HG03175 (cell line): Measurements from ENCODE around the gene SIDT2.

ENCODE experiments used
- ATAC-seq: cut with Tn5 transposase; IDR thresholded peaks from one replicate; pipeline ENCODE4 v1.9.1; 2021; ENCODE audit warnings: mild to moderate bottlenecking, moderate library complexity; ENCODE audit not compliant: unreplicated experiment

Gene SIDT2

DNA sequence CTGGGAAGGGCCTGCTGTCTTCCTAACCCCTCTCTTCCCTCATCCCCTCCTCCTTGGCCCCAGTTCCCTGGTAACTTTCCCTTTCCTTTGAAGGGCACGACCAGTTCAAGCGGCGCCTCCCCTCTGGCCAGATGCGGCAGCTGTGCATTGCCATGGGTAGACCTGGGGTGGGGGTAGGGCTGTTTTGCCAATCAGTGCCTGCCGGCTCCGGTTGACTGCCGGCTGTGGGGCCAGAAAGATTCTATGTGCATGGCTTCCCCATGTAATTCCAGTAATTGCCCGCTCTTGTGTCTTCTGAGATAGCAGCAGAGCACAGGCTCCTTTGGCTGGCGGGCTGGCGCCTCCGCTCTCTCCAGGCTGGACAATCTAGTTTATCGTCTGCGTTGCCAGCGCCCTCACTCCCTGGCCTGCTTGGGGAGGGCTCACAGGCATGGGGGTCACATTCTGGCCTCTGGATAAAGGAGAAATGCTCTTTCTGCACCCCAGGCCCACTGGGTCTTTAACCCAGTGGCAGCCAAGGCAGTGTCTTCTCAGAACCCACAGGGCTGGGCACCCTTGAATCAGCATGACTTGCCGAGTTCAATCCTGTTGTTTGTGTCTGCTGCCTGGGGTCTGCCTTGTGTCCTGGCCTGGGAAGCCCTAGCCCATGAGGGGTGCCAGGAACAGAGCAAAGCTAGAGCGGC, 9.4 kb downstream of the SIDT2 start:
- ATAC-seq = no peak

- no peak for ATAC-seq
Measured at GRCh38 chr11:117188620-117189081, 10.1 kb downstream of the SIDT2 start.

GRCh38 chr11:117189191-117189940, 10.8 kb downstream of the SIDT2 start:
- peak; percentile 55 for ATAC-seq

DNA sequence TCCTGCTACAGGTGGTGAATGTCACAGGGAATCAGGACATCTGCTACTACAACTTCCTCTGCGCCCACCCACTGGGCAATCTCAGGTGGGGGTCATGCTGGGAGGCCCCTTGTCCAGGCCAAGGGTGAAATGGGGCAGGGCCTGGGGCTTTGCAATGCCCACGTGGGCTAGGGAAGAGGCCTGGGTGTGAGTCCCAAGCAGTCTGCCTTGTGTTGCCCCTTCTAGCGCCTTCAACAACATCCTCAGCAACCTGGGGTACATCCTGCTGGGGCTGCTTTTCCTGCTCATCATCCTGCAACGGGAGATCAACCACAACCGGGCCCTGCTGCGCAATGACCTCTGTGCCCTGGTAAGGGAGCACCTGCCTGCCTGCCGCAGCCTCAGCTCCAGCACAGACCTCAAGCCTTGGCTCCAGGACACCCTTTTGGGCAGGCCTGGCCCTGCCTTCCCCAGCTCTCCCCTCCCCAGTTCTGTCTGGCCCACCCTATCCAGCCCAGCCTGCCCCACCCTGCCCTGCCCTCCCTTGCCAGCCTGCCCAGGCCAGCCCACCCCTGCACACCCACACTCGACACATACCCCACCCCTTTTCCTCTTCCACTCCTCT, 11.5 kb downstream of the SIDT2 start:
- ATAC-seq = no peak

- no peak for ATAC-seq
Measured at GRCh38 chr11:117191680-117192400, 13.3 kb downstream of the SIDT2 start.

DNA sequence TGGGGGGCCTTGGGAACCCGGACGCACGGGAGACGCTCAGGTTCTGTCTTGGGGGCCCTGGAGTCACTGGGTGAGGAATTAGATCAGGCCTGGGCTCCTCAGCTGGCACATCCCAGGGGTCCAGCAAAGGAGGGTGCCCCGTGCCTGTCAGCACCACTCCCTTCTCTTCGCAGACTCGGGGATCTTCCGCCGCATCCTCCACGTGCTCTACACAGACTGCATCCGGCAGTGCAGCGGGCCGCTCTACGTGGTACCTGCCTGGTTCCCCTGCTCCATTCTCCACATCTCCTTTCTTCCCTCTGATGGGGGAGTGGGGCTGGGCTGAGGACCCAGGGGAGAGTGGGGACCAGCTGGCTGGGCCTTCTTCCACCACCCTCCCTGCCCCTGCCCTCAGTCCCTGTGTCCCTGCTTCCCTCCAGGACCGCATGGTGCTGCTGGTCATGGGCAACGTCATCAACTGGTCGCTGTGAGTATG, 13.9 kb downstream of the SIDT2 start:
- no peak for ATAC-seq

DNA sequence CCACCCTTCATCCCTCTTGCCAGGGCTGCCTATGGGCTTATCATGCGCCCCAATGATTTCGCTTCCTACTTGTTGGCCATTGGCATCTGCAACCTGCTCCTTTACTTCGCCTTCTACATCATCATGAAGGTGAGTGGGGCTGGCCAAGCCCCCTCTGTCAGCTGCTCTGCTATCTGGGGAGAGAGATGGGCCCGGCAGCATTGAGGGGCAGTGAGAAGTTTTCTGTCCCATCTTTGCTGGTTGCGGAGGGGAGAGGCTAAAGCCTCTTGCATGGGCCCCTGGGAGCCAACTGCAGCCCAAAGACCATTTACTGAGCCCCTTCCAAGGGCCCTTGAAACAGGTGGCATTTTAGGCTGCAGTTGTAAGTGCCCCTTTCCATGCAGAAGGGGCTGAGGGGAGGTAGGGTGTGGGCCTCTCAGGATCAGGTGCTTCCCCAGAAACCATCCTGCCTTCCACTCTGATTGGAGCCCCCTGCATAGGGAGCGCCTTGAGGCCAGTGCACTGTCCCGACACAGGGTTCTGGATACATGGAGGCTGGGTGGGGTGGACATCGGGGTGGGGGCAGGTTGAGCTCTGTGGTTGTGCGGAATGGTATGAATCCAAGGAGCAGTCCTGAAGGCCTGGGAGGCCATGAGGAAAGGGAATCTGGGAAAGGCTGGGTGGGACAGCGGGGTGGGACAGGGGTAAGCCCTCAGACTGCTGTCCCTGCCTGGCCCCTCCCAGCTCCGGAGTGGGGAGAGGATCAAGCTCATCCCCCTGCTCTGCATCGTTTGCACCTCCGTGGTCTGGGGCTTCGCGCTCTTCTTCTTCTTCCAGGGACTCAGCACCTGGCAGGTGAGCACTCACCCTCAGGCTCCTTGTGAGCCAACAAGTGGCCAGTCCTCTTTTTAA, 14.8 kb downstream of the SIDT2 start:
- ATAC-seq = no peak

DNA sequence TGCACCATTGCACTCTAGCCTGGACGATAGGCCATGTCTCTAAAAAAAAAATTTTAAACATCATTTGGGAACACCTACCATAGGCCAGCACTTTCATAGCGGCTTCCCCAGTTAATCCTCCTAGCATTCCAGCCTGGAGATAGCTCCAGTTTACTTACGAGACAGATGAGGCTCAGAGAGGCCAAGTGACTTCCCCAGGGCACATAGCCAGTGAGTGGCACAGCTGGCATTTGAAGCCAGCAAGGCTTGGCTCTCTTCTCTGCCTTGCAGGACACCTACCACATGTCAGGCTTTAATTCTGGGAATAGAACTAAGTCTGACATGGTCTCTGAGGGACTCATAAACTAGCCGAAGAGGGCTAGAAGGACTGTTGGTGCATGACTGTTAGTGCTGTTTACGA, 15.7 kb downstream of the SIDT2 start:
- ATAC-seq = no peak

- ATAC-seq = no peak
Measured at GRCh38 chr11:117195258-117195657, 16.7 kb downstream of the SIDT2 start.

- ATAC-seq = no peak
Measured at GRCh38 chr11:117195761-117196160, 17.2 kb downstream of the SIDT2 start.

GRCh38 chr11:117197006-117197405, 18.5 kb downstream of the SIDT2 start:
- no peak for ATAC-seq

DNA sequence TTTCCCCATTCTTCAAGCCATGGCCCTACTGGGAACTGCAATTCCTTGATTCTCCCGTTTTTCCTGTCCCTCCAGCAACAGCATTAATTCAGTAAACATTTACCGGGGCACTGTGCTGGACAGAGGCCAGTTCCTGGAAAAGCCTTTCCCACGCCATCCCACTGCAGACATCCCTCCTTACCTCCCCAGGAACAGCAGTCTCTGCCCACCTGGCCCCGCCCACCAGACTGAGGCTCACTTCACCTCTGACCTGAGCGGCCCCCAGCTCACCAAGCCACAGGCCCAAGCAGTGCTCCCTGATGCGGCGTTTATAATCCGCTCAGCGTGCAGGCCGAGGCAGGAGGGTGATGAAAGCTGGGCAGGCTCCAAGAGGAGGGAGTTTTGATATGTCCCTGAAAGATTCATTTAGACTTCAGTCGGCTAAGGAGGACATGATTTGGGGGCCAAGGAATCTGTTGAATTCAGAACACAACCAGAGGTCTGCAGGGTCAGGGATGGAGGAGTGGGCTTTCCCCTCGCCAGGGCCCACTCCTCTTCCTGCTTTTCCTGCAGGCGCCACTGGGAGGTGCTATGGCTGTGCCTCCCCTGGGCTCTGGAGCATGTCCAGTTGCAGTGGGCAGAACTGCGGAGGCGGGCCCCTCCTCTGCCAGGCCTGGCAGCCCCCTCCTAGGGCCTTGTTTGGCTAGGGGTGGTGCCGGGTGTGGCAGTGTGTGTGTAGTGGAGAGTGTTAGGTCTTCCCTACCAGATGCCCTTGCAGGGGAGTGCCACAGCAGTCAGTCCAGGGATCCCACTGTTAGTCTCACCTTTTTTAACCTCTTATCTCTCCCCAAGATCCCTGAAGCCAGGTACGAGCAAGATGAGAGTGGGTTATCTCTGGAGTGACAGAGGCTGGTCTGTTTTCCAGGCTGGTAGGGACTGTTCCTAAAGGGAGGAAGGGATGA, 19.2 kb downstream of the SIDT2 start:
- no peak for ATAC-seq

DNA sequence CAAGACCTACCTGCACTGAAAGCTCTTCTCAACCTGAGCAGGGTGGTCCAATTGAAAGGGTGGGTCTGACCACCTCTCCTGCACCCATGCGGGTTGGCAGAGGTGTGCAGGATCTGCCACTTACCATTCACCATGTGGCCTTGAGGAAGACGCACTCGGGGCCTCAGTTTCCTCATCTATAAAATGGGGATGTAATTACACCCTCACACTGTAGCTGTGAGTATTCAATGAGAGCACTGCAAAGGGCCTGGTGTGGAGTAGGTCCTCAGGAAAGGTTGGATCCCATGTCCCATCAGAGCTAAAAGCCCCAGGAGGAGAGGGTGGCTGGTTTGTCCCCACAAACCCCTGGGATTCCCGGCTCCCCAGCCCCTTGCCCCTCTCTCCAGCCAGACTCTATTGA, 20.1 kb downstream of the SIDT2 start:
- ATAC-seq = no peak

- no peak for ATAC-seq
Measured at GRCh38 chr11:117199053-117199915, 20.7 kb downstream of the SIDT2 start, which contains the start of gene TAGLN. Gene TAGLN, plus strand, starts transcription at chr11:117199370. Its CDS starts 3,644 bp downstream, at chr11:117203014.

GRCh38 chr11:117199916-117200812, 21.6 kb downstream of the SIDT2 start:
- no peak for ATAC-seq

GRCh38 chr11:117200813-117201657, 22.5 kb downstream of the SIDT2 start:
- ATAC-seq = no peak
